Hematopoietic multipotent progenitor cell treated with erythropoietin and hydrocortisone succinate and interleukin-3 and kit ligand, for 8 days (in vitro differentiated cells): ENCODE data around the gene OR11G2.
"Not testable (repeated sequence)": the region's sequence is repeated elsewhere in the genome, so short reads cannot be mapped to it uniquely, and the experiment has no call there.

Source experiments
- DNase-seq: peaks from one replicate; pipeline ENCODE4 v3.0.0-alpha.2; 2015

OR11G2 gene

GRCh38 chr14:20190596-20190995 lies at the start of gene OR11G2:
Gene OR11G2 (plus strand): TSS chr14:20190896. CDS start chr14:20197438, 6,542 bp downstream.
- no peak for DNase-seq

- peak; percentile 8 for DNase-seq
Observed at GRCh38 chr14:20143911-20144310, 46.8 kb upstream of the OR11G2 start.

GRCh38 chr14:20144820-20145219 lies 45.9 kb upstream of the OR11G2 start:
- no peak for DNase-seq

- DNase-seq: no peak
Observed at GRCh38 chr14:20164462-20164861, 26.2 kb upstream of the OR11G2 start.

GRCh38 chr14:20167091-20167490 lies 23.6 kb upstream of the OR11G2 start:
- no peak for DNase-seq

GRCh38 chr14:20169852-20170251 lies 20.8 kb upstream of the OR11G2 start:
- DNase-seq: peak; percentile 31

- not testable (repeated sequence) for DNase-seq
Observed at GRCh38 chr14:20174205-20174604, 16.5 kb upstream of the OR11G2 start.

GRCh38 chr14:20176330-20176729 lies 14.4 kb upstream of the OR11G2 start:
- DNase-seq: no peak

GRCh38 chr14:20177433-20177974 lies 13.2 kb upstream of the OR11G2 start:
- peak; percentile 90 for DNase-seq

GRCh38 chr14:20179218-20179617 lies 11.5 kb upstream of the OR11G2 start:
- no peak for DNase-seq

- DNase-seq: no peak
Observed at GRCh38 chr14:20179880-20180279, 10.8 kb upstream of the OR11G2 start.

GRCh38 chr14:20180486-20180885 lies 10.2 kb upstream of the OR11G2 start:
- no peak for DNase-seq

GRCh38 chr14:20184181-20184580 lies 6.5 kb upstream of the OR11G2 start:
- DNase-seq: no peak

GRCh38 chr14:20191396-20191795 lies 700 bp downstream of the OR11G2 start:
- DNase-seq: no peak

GRCh38 chr14:20194101-20194500 lies 3.4 kb downstream of the OR11G2 start:
- no peak for DNase-seq

- DNase-seq: not testable (repeated sequence)
Observed at GRCh38 chr14:20195170-20195569, 4.5 kb downstream of the OR11G2 start.

GRCh38 chr14:20195911-20196310 lies 5.2 kb downstream of the OR11G2 start:
- no peak for DNase-seq

GRCh38 chr14:20197459-20197858 lies 6.8 kb downstream of the OR11G2 start:
- DNase-seq: no peak

- no peak for DNase-seq
Observed at GRCh38 chr14:20198991-20199390, 8.3 kb downstream of the OR11G2 start.

GRCh38 chr14:20204721-20205120 lies 14.0 kb downstream of the OR11G2 start:
- no peak for DNase-seq

- DNase-seq: no peak
Observed at GRCh38 chr14:20209595-20209994, 18.9 kb downstream of the OR11G2 start.

- not testable (repeated sequence) for DNase-seq
Observed at GRCh38 chr14:20212406-20212805, 21.7 kb downstream of the OR11G2 start.

GRCh38 chr14:20215196-20215595 lies 24.5 kb downstream of the OR11G2 start:
- DNase-seq: no peak

GRCh38 chr14:20219033-20219432 lies 28.3 kb downstream of the OR11G2 start:
- no peak for DNase-seq

- no peak for DNase-seq
Observed at GRCh38 chr14:20223410-20223809, 32.7 kb downstream of the OR11G2 start, which contains the start of gene OR11H6. Gene OR11H6 (plus strand): TSS chr14:20223710. CDS start chr14:20223710, 0 bp downstream.
